ENCODE data around the gene ARID4B.
A peak's percentile ranks its signal among the peaks of the same experiment; 100 is the strongest.

Gene ARID4B

DNA sequence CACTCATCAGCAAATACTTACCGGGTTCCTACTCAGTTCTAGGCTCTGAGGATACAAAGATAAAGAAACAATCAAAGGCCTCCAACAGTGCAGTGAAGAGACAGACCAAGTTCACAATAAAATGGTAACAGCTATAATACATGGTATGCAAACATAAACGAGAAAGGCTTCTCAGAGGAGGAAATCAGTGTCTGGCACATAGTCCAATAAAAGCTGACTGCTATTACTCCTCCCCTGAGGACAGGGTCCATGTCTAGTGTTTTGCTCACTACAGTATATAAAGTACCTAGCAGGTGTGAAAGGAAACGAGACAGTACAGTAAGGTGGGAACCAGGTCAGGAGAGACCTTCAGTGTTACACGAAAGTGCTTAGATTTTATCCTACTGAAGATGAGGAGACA is 171.2 kb downstream of the ARID4B start:
- no peak for DNase-seq

DNA sequence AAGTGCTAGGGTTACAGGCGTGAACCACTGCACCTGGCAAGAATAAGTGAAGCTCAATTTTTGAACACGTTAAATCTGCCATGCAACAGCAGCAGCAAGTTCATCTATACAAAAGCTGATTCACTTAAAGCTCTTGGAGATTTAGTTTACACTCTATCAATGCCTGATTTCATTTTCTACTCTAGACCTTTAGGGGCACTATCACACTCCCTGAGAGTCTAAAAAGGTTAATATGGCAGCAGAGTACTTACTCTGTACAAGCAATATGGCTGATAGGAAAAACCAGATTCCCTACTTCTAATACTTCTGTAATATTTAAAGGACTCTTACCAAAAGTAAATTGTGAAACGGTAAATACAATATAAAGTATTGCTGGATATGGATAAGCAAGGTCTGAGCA is 171.7 kb downstream of the ARID4B start:
- no peak for DNase-seq

DNA sequence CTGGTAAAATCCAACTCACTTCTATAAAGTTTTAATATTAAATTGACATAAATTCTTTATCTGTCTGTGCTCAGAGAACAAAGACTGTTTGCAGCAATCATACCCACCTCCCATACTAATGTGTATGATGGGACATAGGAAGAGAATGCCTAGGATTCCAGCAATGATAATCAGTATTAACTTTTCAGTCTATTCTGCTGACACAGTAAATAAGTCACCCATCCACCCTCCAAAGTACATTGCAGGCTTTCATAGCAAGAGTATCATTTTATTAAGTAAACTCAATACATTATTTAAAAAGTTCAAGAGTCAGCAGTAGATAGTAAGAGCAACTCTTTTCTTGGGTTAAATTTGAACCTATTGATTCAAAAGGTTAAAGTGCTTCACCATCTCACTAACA is 175.7 kb downstream of the ARID4B start:
- DNase-seq, result no peak

DNA sequence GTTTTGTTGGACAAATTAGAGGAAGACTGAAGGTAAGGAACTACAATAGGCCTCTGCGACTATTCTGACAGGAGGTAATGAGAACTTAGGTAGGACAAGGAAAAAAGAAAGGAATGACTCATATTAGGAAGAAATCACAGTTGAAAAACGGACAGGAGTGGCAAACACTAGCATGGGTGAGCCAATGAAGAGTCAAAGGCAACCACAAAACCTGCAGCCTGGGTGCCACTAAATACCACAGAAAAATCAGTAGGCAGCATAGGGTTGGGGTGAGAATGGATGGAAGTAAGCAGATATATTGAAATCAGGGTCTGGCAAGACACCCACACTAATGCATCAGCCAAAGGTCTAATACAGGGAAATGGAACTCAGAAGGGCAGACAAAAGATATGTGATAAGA is 176.9 kb downstream of the ARID4B start:
- DNase-seq, result no peak

DNA sequence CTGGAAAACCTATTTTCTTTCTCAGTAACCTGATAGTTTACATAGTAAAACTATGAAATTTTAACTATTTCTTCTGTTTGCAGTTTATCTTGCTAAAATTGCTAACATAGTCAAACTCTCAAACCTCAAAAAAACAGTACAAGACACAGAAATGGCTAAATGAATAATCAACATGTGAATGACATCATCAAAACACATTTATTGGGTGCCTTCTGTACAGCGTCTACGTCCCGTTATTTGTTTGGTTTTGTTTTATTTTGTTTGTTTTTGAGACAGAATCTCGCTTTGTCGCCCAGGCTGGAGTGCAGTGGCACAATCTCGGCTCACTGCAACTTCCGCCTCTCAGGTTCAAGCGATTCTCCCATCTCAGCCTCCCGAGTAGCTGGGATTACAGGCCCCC is 178.2 kb downstream of the ARID4B start:
- DNase-seq, result no peak

DNA sequence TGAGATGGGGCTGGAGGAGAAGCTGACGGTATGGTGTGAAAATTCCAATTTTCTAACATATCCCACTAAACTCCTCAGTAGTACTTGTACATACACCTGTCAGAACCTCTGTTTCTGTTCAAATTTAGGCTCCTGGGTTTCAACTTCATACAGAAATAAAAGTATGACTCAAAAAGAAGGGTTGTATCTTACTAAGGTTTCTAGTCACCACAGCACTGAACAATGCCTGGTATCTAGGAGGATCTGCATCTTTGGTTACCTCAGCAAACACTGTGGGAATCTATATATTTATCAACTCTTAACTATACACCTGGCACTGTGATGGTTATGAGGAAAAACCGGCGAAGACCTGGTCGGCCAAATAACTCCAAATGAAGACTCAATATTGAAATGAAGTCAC is 180.7 kb downstream of the ARID4B start:
- DNase-seq, result no peak

DNA sequence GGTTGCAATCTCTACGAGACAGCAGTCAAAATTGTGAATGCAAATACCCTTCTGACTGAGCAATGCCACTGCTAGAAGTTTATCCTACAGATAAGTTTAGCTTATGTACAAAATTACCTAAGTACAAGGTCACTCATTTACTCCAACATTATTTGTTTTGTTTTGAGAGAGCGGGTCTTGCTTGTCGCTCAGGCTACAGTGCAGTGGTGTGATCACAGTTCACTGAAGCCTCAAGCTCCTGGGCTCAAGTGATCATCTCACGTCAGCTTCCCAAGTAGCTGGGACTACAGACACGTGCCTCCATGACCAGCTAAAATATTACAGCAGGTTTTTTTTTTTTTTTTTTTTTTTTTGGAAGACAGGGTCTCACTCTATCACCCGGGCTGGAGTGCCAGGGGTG is 182.3 kb downstream of the ARID4B start:
- no peak for DNase-seq

DNA sequence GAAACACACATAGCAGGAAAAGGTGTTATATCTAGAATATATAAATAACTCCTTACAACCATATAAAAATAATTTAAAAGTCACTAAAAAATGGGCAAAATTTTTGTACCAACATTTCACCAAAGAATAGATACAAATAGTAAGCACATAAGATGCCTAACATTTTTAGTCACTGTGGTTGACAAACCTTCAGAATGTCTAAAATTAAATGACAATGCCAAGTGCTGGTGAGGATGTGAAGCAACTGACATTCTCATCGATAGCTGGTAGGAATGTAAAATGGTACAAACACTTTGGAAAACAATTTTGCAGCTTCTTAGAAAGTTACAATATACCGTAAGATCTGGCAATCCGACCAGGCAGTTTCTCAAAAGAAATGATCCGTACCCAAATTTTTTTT is 185.0 kb downstream of the ARID4B start:
- no peak for DNase-seq

DNA sequence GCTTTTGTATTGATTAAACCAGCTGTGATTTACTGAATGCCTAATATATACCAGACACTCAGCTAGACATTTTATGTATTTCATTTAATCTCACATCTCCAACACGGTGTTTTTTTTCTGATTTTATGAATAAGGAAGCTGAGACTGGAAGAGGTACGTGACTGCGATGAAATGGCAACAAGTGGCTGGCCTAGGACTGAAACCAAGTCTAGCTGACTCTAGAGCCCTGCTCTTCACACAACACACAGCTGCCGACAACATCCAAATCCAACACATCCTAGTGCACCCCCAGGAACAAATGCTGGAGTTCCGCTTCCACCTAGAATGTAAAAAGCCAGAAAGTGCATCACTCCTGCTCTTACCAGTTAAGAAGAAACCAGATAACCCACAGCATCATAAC is 188.7 kb downstream of the ARID4B start:
- DNase-seq, result no peak

DNA sequence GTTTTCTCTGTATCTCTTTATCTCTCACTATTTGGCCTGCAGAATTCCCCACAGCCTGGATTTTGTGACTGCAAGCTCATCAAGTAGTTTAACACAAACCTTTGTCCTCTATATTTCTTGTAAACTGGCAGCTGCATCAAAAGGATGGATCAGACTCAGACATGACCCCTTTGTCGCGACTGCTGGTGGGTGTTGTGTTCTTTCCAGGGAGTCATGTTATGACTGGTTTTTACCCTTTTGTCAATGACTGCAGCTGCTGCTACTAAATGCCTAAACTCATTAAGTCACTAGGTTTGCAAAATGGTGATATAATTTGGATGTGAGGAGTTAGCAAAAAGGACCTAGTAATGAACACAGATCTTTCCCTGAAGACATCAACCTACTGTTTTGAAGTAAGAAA is 189.2 kb downstream of the ARID4B start:
- no peak for DNase-seq

DNA sequence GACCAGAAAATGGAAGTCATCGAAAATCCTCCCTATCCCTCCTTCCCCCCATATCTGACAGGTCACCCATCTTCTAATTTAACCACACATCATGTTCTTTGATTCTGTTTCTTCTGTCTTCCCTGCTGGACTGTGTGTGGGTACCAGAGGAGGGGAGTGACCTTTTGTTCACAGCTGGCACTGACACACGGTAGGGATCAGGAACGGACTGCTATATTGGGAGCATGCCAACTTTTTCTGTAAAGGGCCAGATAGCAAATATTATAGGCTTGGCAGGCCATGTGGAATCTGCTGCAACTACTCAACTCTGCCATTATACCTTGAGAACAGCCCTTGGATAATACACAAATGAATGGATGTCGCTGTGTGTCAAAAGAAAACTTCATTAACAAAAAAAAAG is 191.9 kb downstream of the ARID4B start:
- peak; percentile 28 for DNase-seq

DNA sequence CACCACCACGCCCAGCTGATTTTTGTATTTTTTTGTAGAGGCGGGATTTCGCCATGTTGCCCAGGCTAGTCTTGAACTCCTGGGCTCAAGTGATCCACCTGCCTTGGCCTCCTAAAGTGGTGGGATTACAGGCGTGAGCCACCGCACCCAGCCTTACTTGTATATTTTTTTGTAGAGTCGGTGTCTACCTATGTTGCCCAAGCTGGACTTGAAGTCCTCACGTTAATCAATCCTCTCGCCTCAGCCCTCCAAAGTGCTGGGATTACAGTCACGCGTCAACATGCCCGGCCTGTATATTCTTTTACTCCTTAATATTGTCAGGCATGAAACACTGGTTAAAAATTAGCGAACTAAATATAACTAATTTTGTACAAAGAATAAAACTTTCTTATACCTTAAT is 193.8 kb downstream of the ARID4B start:
- no peak for DNase-seq

DNA sequence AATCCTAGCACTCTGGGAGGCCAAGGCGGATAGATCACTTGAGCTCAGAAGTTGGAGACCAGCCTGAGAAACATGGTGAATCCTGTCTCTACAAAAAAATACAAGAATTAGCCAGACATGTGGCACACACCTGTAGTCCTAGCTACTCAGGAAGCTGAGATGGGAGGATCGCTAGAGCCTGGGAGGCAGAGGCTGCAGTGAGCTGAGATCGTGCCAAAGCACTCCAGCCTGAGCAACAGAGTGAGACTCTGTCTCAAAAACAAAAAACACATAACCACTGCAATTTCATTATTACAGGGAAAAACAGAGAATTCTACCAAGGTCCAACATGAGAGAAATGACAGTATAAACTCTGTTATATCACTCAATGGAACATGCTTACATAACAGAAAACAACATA is 194.9 kb downstream of the ARID4B start:
- no peak for DNase-seq

DNA sequence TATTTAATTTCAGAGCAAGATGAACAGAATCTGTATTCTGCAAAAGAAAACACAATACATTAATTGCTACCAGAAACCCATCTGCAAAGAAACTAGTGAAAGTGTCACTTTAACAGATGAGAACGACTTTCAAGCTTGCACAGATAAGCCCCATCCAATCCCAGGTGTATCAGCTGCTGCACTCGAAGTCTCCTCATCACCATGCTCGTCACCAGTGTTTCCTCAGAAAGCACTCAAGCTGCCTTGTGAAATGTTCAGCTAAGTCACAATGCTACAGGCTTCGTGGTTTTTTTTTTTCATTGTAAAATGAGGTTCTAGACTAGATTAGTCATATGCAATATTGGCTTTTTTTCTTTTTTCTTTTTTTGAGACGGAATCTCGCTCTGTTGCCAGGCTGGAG is 196.0 kb downstream of the ARID4B start:
- no peak for DNase-seq

DNA sequence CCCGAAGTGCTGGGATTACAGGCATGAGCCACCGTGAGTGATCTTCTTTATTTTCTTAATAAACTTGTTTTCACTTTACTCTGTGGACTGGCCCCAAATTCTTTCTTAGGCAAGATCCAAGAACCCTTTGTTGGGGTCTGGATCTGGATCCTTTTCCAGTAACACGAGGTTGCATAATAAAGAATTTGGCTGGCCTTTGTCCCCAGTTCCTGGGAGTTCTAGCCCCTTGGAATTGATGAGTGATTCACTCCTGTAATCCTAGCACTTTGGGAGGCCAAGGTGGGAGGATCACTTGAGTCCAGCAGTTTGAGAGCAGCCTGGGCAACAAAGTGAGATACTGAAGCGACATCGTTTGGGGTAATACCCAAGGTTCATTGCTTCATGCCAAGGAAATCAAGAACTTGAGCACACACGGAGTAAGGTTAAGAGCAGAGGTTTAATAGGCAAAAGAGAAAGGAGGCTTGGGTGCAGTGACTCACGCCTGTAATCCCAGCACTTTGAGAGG is 197.2 kb downstream of the ARID4B start:
- no peak for DNase-seq

DNA sequence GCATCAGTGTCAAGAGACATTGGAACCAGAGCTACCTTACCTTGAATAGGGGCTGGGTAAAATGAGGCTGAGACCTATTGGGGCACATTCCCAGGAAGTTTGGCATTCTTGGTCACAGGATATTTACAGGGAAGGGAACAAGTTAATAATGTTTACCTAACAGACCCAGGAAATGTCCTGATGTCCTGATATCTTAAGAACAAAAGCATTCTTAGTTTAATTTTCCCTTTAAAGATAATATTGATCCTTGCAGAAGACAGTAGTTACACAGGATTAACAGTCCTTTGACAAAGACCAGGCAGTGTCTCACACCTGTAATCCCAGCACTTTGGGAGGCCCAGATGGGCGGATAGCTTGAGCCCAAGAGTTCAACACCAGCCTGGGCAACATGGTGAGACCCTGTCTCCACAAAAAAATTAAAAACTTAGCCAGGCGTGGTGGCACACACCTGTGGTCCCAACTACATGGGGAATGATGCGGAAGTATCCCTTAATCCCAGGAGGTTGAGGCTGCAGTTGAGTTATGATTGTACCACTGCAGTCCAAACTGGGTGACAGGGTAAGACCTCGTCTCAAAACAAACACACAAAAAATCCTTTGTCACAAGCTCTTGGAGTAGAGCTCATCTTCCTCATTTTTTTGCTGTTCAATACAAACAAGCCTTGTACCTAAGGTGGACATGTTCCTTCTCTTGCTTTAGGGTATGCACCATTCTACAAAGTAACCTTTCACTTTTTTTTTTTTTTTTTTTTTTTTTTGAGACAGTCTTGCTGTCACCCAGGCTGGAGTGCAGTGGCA is 198.0 kb downstream of the ARID4B start:
- no peak for DNase-seq

DNA sequence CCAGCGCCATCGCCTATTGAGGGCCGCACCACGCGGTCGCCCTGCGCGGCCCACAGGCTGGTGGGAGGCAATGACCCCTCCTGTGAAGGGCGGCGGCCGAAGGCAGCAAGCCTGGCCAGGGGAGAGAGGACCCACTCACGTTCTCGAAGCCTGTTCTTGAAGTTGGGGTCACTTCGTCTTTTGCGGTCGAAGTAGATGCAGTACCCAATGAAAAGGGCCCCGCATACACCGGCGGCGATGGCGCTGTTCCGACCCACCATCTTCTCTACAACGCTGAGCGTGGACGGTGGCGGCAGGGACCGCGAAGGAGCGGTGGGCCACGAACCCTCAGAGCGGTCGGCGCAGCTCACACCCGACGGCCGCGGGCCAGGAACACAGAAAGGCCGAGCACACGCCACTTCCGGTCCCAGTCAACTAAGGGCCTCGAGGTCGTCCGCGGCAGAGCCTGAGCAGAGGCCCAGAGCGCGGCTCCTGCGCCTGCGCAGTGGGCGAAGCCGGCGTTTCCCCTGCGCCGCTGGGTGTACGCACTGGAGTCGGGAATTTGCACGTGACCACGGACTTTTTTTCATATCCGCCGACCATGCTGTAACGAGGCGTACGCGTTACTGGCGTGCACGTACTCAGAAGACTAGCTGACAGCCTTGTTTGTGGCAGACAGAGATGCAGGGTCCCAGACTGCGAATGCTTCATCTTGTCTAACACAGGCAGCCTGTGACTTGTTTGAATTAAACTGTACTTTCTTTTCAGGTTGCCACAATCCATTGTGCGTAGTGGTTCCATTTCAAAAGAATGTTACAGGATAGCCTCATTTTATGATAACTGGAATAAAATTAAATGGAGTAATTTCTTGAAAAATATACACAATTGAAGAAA is 199.3 kb downstream of the ARID4B start, which contains the start of gene TOMM20:
TSS of gene TOMM20 (minus strand) at position 382 of the 873 bp plus-strand sequence. CDS start at position 260, 122 bp downstream.
- peak; percentile 85 for DNase-seq

DNA sequence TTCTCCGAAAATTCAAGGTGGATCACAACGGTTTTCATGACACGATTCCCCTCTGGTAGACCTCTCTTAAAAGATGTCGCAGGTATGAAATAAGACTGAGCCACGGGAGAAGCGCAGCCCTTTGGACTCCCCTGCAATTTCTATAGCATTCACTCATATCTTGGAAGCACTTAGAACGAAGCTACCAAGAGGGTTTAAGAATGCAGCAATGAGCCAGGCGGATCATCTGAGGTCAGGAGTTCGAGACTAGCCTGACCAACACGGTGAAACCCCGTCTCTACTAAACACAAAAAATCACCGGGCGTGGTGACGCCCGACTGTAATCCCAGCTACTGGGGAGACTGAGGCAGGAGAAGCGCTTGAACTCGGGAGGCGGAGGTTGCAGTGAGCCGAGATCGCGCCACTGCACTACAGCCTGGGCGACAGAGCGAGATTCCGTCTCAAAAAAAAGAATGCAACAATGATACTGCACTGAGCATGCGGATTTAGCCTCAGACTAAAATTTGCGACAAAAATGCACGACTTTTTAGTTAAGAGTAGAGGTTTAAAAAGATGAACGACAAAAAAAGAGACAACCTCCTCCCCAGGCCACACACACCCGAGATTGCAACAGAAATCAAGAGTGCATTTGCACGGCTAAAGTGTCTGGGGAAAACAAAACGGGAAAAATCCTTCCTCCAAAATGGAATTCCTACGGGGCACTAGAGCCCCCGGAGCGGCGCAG is 200.1 kb downstream of the ARID4B start:
- DNase-seq, result no peak

DNA sequence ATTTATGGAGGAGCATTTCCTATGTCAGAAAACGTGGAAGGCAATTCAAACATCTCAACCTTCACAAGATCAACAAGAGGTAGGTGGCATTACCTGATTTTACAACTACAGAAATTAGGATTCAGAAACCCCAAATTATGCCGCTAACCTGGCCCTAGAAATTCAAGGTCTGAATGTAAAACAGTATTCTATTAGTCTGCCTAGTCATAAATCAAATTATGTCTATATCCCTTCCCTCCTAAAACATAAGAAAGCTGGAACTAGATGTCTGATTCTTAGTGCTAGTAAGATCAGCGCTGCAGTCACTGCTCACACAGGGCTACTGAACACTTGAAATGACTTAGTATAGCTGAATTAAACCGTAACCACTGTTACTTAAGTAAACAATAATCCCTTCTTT is 200.8 kb downstream of the ARID4B start:
- no peak for DNase-seq

DNA sequence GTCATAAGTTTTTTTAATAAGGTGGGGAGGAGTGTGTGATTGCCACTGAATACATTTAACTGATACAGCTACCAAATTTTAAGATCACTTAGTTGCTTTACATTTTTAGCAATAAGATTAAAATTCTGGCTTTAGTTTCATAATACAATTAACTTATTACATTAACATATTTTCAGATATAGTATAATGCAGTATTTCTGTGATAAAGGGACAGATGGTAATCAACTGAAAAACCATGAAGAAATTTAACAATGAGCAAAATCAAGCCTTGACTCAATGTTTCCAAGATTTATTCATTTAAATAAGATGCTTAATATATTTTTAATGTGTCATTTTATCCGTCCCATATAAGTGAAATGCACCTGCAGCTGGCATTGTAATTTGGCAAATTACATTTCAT is 203.3 kb downstream of the ARID4B start:
- DNase-seq, result no peak

DNA sequence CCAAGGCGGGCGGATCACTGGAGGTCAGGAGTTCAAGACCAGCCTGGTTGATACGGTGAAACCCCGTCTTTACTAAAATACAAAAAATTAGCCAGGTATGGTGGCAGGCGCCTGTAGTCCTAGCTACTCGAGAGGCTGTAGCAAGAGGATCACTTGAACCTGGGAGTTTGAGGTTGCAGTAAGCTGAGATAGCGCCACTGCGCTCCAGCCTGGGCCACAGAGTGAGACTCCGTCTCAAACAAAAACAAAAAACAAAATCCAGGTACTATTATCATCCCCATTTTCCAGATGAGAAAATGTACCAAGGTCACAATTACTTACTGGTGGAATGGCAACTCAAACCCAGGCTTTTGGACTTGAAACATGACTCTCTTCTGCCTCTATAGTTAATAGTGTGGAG is 203.9 kb downstream of the ARID4B start:
- DNase-seq, result no peak

DNA sequence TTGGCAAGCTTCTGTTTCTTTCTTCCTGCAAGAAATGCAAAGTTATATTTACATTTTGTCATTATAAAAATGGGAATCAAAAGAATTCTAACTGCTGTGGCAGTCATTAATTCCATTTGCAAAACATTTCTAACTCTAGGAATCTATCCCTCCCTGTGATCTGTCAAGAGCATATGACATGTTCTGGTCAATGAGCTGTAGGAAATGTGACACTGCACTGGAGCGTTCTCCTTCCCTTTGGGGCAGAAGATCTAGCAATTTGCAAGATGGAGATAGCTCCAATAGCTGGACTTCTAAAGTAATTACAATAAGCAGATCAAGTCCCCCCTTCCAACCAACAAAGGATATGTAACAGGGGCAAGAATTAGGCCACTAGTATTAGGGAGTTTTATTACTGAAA is 205.6 kb downstream of the ARID4B start:
- DNase-seq, result no peak

Measured in NCI-H1105 (cell line).